GM23338 (cell line): ENCODE data around the gene KIAA1217.

ENCODE experiments used
- CREB1 ChIP-seq: fragments of 250-450 bp; sonication (Bioruptor Pico); IDR thresholded peaks from 2 replicates; pipeline ENCODE4 v1.5.0; 2020; ENCODE audit warnings: low read depth, mild to moderate bottlenecking, moderate library complexity
- EZH2 ChIP-seq: fragments of 200-600 bp; sonication (generic); IDR thresholded peaks from one replicate; pipeline ENCODE4 v1.8.0; 2017; ENCODE audit warnings: antibody characterized with exemption, mild to moderate bottlenecking, low read depth; ENCODE audit not compliant: unreplicated experiment
- EZH2phosphoT487 ChIP-seq: fragments of 200-600 bp; sonication (generic); IDR thresholded peaks from one replicate; pipeline ENCODE4 v1.8.1; 2018; ENCODE audit warnings: antibody characterized with exemption; ENCODE audit not compliant: unreplicated experiment
- JUNB ChIP-seq: IDR thresholded peaks from one replicate; pipeline ENCODE4 v1.6.1; 2016; ENCODE audit warnings: antibody characterized with exemption; ENCODE audit not compliant: unreplicated experiment
- NANOG ChIP-seq: IDR thresholded peaks from 2 replicates; pipeline ENCODE4 v1.6.1; 2016; ENCODE audit warnings: antibody characterized with exemption, borderline replicate concordance
- POLR2AphosphoS5 ChIP-seq: IDR thresholded peaks from 2 replicates; pipeline ENCODE4 v1.6.1; 2016; ENCODE audit warnings: antibody characterized with exemption, low read depth
- STAT1 ChIP-seq: IDR thresholded peaks from one replicate; pipeline ENCODE4 v1.6.1; 2016; ENCODE audit warnings: antibody characterized with exemption; ENCODE audit not compliant: unreplicated experiment
- ZNF114 ChIP-seq: fragments of 250-450 bp; sonication (Bioruptor Pico); IDR thresholded peaks from 2 replicates; pipeline ENCODE4 v1.5.0; 2020; ENCODE audit warnings: mild to moderate bottlenecking, moderate library complexity
- ZNF331 ChIP-seq: fragments of 250-450 bp; sonication (Bioruptor Pico); IDR thresholded peaks from 2 replicates; pipeline ENCODE4 v1.5.0; 2020; ENCODE audit warnings: low read depth, mild to moderate bottlenecking, moderate library complexity
- ZNF462 ChIP-seq: fragments of 250-450 bp; sonication (Bioruptor Pico); IDR thresholded peaks from 2 replicates; pipeline ENCODE4 v1.5.0; 2020; ENCODE audit warnings: mild to moderate bottlenecking, moderate library complexity
- TF ChIP-seq, protein P1 (sequence below), 2 experiments: fragments of 200-600 bp in 1 of 2; sonication (generic) in 1 of 2; conservative IDR thresholded peaks; 2 replicates each; pipeline versions ENCODE4 v1.5.1 to v1.6.1; 2016 to 2017; ENCODE audit warnings: antibody characterized with exemption in 2 of 2, low read depth in 2 of 2, mild to moderate bottlenecking in 2 of 2, moderate library complexity in 1 of 2
- TF ChIP-seq, protein P2 (sequence below): IDR thresholded peaks from one replicate; pipeline ENCODE4 v1.6.1; 2018; ENCODE audit warnings: antibody characterized with exemption; ENCODE audit not compliant: unreplicated experiment
- TF ChIP-seq, protein P3 (sequence below): IDR thresholded peaks from 2 replicates; pipeline ENCODE4 v1.6.1; 2016; ENCODE audit warnings: antibody characterized with exemption

DNA sequence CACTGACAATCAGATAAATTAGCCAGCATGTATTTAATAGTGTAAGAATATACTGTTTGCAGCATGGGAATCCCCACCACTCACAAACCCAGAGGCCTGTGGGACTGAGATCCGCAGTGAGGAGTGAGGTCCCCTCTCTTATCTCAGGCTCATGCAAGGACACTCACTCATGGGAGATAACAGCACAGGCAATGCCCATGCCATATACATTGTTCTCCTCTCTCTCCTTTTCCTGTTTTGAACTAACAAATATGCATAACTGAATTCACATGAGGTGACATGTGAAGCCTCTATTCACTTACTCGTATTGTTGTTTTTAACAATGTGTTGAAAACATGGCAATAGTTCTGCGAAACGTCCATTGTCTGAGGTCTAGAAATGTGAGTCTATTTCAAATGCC, 284.2 kb downstream of the KIAA1217 start:
- TF ChIP-seq, protein P1, sequence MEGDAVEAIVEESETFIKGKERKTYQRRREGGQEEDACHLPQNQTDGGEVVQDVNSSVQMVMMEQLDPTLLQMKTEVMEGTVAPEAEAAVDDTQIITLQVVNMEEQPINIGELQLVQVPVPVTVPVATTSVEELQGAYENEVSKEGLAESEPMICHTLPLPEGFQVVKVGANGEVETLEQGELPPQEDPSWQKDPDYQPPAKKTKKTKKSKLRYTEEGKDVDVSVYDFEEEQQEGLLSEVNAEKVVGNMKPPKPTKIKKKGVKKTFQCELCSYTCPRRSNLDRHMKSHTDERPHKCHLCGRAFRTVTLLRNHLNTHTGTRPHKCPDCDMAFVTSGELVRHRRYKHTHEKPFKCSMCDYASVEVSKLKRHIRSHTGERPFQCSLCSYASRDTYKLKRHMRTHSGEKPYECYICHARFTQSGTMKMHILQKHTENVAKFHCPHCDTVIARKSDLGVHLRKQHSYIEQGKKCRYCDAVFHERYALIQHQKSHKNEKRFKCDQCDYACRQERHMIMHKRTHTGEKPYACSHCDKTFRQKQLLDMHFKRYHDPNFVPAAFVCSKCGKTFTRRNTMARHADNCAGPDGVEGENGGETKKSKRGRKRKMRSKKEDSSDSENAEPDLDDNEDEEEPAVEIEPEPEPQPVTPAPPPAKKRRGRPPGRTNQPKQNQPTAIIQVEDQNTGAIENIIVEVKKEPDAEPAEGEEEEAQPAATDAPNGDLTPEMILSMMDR (conservative IDR thresholded peaks at IDR 0.05; ENCODE audit: low read depth in 2 of 2), result no peak
- TF ChIP-seq POLR2AphosphoS5 (no peak), EZH2phosphoT487 (no peak), EZH2 (no peak), JUNB (no peak), ZNF114 (no peak), CREB1 (no peak), STAT1 (no peak), NANOG (no peak), ZNF462 (CRISPR knock-in tag) (no peak), ZNF331 (CRISPR knock-in tag) (no peak)
- TF ChIP-seq, protein P2, sequence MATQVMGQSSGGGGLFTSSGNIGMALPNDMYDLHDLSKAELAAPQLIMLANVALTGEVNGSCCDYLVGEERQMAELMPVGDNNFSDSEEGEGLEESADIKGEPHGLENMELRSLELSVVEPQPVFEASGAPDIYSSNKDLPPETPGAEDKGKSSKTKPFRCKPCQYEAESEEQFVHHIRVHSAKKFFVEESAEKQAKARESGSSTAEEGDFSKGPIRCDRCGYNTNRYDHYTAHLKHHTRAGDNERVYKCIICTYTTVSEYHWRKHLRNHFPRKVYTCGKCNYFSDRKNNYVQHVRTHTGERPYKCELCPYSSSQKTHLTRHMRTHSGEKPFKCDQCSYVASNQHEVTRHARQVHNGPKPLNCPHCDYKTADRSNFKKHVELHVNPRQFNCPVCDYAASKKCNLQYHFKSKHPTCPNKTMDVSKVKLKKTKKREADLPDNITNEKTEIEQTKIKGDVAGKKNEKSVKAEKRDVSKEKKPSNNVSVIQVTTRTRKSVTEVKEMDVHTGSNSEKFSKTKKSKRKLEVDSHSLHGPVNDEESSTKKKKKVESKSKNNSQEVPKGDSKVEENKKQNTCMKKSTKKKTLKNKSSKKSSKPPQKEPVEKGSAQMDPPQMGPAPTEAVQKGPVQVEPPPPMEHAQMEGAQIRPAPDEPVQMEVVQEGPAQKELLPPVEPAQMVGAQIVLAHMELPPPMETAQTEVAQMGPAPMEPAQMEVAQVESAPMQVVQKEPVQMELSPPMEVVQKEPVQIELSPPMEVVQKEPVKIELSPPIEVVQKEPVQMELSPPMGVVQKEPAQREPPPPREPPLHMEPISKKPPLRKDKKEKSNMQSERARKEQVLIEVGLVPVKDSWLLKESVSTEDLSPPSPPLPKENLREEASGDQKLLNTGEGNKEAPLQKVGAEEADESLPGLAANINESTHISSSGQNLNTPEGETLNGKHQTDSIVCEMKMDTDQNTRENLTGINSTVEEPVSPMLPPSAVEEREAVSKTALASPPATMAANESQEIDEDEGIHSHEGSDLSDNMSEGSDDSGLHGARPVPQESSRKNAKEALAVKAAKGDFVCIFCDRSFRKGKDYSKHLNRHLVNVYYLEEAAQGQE, result no peak
- TF ChIP-seq, protein P3, sequence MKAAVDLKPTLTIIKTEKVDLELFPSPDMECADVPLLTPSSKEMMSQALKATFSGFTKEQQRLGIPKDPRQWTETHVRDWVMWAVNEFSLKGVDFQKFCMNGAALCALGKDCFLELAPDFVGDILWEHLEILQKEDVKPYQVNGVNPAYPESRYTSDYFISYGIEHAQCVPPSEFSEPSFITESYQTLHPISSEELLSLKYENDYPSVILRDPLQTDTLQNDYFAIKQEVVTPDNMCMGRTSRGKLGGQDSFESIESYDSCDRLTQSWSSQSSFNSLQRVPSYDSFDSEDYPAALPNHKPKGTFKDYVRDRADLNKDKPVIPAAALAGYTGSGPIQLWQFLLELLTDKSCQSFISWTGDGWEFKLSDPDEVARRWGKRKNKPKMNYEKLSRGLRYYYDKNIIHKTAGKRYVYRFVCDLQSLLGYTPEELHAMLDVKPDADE, result no peak
